Kidney glomerular epithelial cell (primary cell): ENCODE measurements around the gene CDT1.
"Not testable (repeated sequence)": the region's sequence is repeated elsewhere in the genome, so short reads cannot be mapped to it uniquely, and the experiment has no call there.

Source experiments
- DNase-seq: peaks from one replicate; lab custom pipeline; 2025; lab: John Stamatoyannopoulos, UW

CDT1 gene

GRCh38 chr16:88816736-88817535 lies 13.3 kb downstream of the CDT1 start:
- DNase-seq: no peak

GRCh38 chr16:88817785-88818574 lies 14.4 kb downstream of the CDT1 start:
- no peak for DNase-seq

DNA sequence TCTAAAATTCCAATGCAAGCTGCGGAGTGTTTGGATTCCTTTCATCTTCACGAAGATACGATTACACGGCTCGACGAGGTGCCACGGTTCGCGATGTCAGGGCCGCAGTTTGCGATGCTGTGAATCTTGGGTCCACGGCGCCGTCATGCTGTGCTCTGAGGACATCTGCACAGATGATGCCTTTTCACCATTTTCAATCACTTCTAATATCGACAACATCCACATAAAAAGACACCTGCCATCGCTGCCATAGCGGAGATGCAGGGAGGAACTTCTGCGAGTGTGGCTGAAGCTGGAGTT lies 14.9 kb downstream of the CDT1 start:
- no peak for DNase-seq

DNA sequence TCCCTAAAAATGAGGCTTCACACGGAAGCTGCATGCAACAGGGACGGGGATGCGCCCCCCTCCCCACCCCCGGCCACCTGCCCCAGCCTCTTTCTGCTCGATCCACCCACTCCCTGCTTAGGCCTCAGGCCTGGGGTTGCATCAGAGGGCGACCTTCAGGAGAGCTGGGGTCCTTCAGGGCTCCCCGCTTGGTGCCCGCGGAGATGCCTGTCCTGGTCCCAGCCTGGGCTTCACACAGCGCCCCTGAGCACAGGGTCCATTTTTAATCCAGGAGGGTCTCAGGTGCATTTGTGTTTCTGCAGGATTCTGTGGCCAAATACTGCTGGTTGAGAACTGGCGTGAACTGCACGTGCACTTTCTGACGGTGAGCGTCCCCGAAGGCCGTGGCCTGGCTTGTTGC lies 15.5 kb downstream of the CDT1 start:
- no peak for DNase-seq

DNA sequence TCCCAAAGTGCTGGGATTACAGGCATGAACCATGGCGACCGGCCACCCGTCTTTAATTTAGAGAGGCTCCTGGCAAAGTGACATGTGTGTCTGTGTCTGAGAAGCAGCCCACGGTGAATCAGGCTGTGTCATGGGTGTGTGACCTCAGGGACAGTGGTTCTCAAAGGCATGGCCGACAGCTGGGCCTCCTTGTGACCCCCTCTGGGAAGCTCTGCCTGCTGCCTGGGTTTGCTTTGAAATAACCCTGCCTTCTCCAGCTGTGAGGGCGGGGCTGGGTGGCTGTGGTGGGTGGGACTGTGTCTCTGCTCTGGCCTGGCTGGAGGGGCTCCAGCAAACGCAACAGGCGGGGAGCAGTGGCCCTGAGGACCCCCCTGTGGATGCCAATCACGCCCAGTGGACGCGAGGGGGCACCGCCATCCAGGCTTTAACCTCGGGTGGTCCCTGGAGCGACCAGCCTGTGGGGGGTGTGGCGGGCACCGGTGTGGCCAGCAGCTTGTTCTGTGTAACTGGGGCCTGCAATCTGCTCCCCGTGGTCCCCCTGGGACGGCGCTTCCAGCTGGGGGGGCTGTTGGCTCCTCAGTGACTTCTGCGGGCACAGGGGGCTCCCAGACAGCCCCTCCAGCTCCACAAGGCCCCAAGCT lies 16.9 kb downstream of the CDT1 start:
- DNase-seq: no peak

GRCh38 chr16:88821168-88821850 lies 17.7 kb downstream of the CDT1 start:
- no peak for DNase-seq

DNA sequence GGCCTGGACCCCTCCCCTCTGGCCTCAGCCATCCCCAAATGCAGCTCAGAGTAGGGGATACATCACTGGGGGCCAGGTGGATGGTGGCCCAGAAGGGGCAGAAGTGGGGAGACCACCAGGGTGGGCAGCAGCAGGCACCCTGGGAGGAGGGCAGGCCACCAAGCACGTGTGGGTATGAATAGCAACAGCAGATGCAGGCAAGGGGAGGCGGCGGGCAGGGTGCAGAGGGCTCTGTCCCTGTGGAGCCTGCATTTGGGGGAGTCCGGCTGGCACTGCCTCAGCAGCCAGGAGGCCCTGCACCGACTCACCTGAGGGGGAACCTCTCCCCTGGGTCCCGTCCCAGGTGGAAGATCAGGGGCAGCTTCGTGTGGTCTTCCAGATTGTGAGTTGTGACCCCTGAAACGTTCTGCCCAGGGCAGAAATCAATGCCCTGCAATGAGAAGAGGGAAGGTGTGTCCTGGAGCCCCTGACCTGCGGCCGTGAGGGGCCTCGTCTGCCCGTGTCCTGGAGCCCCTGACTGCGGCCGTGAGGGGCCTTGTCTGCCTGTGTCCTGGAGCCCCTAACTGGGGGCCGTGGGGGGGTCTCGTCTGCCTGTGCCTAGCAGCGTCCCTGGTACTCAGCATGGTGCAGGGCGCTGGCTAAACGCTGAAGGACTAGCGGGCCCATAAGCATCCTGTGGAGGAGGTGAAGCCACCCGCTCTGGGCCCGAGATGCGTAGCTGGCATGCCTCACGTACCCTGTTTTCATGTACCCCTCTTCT lies 18.9 kb downstream of the CDT1 start:
- DNase-seq: no peak

- DNase-seq: not testable (repeated sequence)
Observed at GRCh38 chr16:88823646-88824045, 20.1 kb downstream of the CDT1 start.

- no peak for DNase-seq
Observed at GRCh38 chr16:88824256-88825077, 20.9 kb downstream of the CDT1 start.

DNA sequence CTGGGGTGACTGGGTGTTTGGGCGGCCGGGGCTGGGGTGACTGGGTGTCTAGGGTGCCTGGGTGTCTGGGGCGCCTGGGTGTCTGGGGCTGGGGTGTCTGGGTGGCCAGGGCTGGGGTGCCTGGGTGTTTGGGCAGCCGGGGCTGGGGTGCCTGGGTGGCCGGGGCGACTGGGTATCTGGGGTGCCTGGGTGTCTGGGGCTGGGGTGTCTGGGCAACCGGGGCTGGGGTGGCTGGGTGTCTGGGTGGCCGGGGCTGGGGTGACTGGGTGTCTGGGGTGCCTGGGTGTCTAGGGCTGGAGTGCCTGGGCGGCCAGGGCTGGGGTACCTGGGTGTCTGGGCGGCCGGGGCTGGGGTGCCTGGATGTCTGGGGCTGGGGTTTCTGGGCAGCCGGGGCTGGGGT lies 21.6 kb downstream of the CDT1 start:
- no peak for DNase-seq

DNA sequence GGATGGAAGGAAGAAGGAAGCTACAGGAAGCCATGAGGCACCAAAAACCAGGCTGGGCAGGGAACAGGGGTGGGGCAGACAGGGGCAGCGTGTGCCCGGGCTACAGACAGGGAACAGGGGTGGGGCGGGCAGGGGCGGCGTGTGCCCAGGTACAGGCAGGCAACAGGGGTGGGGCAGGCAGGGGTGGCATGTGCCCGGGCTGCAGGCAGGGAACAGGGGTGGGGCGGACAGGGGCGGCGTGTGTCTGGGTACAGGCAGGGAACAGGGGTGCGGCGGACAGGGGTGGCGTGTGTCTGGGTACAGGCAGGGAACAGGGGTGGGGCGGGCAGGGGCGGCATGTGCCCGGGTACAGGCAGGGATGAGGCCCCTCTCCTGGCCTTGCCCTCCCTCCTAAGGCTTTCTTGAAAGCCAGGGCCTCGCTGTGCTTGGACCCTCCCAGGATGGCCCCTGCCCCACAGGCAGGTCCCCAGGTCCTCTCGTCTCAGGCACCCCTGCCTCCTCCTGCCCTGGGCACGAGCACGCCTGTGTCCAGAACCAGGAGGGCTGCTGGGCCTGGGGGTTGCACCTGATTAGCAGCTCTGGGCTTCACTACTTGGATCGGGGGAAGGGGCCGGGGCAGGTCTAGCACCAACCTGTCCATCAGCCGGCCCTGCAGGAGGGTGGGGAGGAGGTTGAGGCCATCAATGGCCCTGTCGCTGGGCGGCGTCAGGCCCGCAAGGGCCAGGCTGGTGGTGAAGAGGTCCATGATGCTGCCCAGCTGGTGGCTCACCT lies 22.7 kb downstream of the CDT1 start:
- no peak for DNase-seq

- DNase-seq: no peak
Observed at GRCh38 chr16:88827727-88828126, 24.1 kb downstream of the CDT1 start.

DNA sequence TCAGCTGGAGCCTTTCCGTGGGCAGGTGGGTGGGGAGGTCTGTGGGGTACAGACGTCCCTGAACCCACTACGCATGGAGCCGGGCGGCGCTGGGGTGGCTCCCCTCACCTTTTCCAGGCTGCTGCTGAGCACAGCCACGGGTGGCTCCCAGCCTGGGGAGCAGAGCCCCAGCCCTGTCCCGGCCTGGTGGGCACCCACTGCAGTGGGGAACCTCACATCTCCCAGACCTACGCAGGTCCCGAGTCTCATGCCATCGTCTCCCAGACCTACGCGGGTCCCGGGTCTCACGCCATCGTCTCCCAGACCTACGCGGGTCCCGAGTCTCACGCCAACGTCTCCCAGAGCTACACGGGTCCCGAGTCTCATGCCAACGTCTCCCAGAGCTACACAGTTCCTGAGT lies 25.1 kb downstream of the CDT1 start:
- DNase-seq: no peak

GRCh38 chr16:88830258-88830657 lies 26.7 kb downstream of the CDT1 start:
- DNase-seq: no peak

DNA sequence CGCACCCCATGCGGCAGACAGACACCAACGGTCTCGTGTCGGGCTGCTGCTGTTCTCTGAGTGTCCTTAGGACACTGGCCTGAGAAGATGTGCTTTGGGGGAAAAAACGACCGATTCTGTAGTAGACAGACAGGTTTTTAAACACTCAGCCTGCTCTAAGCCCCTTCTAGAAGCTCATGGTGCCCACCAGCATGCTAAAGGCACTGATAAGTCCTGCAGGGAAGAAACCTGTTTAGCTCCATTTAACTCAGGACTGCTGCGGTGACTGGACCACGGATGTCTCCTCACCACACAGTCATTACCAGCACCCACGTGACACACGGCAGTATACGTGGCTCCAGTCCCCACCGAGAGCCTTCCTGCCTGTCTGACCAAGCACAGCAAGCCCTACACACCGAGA lies 27.2 kb downstream of the CDT1 start:
- no peak for DNase-seq

GRCh38 chr16:88831838-88832237 lies 28.2 kb downstream of the CDT1 start:
- no peak for DNase-seq

DNA sequence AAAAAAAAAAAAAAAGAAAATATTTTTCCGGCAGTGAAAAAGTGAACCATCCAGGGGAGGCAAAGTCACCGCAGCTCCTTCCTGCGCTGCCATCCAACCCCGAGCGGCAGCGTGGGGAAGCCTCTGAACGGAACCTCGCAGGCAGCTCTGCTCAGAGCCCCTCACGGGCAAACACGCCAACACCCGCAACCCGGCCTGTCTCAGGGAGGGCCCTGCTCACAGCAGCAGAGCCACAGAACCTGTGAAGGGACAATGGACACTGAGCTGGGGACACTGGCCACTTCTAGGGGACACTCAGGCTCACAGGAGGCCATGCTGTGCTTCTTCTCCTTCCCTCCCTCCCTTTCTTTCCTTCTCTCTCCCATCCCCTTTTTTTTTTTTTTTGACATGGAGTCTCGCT lies 29.5 kb downstream of the CDT1 start:
- no peak for DNase-seq

GRCh38 chr16:88834670-88835069 lies 31.1 kb downstream of the CDT1 start:
- no peak for DNase-seq

DNA sequence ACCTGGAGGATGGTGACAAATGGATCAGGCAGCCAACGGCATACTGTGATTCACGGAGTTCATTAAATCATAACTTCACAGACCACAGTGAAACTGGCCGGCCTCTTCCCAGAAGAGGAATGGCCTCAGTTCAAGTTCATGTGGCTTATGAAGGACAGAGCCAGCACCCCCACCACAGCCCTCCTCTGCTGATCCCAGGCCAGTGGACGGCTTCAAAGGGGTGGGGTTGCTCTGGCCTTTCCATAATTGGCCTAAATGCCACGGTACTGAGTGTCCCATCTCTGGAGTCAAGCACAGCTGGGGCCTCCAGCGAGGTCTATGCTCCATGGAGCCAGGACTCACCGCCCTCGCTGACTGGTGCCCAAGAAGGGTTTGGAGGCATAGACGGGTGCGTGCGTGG lies 31.8 kb downstream of the CDT1 start:
- DNase-seq: no peak

GRCh38 chr16:88835818-88836217 lies 32.2 kb downstream of the CDT1 start:
- no peak for DNase-seq
